Vagina (tissue), 2 donors: Measurements from ENCODE around the gene ZDHHC3.

ENCODE experiments used
- POLR2A ChIP-seq, 2 donors: fragments of 450-650 bp; IDR thresholded peaks; one replicate each; pipeline ENCODE4 v1.6.1; 2017; ENCODE audit warnings: antibody characterized with exemption in 2 of 2, mild to moderate bottlenecking in 2 of 2, moderate library complexity in 2 of 2
- TF ChIP-seq, protein P1 (sequence below), 3 experiments: fragments of 450-650 bp in 2 of 3; fragments of 200-600 bp in 1 of 3; sonication (generic) in 1 of 3; IDR thresholded peaks; one replicate each; pipeline ENCODE4 v1.5.1; 2017 to 2019; ENCODE audit warnings: antibody characterized with exemption in 3 of 3, mild to moderate bottlenecking in 2 of 3, moderate library complexity in 2 of 3

DNA sequence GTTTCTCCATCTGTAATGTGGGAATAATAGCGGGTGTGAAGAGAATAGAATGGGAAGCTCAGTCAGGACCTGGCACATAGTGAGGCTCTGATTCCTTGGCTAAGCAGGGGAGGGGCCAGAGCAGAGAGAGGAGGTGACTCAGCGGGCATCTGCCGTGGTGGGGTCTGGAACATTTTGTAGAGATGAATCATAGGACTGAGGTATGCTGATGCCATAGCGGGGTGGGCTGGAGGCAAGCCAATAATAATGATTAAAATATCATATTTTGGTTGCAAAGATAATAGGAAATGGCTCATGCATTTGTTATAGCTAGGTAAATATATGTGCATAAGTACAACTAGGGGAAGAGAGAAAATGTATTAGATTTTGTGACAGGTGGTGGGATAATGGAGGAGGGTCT lies 90.4 kb downstream of the ZDHHC3 start:
- TF ChIP-seq, protein P1, sequence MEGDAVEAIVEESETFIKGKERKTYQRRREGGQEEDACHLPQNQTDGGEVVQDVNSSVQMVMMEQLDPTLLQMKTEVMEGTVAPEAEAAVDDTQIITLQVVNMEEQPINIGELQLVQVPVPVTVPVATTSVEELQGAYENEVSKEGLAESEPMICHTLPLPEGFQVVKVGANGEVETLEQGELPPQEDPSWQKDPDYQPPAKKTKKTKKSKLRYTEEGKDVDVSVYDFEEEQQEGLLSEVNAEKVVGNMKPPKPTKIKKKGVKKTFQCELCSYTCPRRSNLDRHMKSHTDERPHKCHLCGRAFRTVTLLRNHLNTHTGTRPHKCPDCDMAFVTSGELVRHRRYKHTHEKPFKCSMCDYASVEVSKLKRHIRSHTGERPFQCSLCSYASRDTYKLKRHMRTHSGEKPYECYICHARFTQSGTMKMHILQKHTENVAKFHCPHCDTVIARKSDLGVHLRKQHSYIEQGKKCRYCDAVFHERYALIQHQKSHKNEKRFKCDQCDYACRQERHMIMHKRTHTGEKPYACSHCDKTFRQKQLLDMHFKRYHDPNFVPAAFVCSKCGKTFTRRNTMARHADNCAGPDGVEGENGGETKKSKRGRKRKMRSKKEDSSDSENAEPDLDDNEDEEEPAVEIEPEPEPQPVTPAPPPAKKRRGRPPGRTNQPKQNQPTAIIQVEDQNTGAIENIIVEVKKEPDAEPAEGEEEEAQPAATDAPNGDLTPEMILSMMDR (IDR thresholded peaks at IDR 0.05): no peak
- no peak for TF ChIP-seq POLR2A (IDR thresholded peaks at IDR 0.05)
